ENCODE data around the gene AMPH.

Gene AMPH

DNA sequence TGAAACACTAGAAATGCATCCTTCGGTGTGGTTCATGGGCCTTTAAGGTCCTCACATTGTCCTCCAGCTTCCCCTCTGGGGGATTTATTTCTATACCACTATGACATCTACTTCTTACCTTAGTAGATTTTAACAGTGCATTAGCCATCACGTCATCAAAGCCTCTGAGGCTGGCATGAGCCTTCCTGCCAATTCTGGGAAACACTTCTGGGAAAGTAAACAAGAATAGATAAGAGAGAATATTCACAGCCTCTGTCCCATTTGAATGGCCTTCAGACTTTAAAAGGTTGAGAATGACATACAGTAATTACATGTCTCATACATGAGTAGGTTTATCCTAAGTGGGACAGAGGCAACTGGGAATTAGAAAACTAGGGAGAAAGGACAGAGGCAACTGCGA lies 89.7 kb downstream of the AMPH start:
- peak in 1 of 3 experiments; percentile 35 for DNase-seq

GRCh38 chr7:38539477-38540081 lies 91.6 kb downstream of the AMPH start:
- no peak for DNase-seq

DNA sequence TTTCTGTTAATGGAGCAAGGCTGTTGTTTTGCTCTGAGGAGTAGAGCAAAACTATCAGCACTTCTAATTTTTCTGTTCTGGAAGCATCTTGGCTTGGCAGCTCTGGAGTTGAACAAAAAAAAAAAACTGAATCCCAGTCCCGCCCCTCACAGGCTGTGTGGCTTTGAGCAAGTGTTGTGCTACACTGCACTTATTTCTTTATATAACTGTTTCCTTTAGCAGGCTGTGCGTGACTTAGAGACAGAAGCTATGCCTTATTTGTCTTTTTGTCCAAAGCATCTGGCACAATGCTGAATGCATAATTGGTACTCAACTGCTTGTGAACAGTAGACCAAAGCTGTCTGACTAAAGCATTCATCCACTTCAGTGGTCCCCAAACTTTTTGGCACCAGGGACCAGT lies 96.1 kb downstream of the AMPH start:
- no peak for DNase-seq

- DNase-seq: no peak
Observed at GRCh38 chr7:38525857-38526256, 105.3 kb downstream of the AMPH start.

- no peak for DNase-seq
Observed at GRCh38 chr7:38524786-38525185, 106.4 kb downstream of the AMPH start.

DNA sequence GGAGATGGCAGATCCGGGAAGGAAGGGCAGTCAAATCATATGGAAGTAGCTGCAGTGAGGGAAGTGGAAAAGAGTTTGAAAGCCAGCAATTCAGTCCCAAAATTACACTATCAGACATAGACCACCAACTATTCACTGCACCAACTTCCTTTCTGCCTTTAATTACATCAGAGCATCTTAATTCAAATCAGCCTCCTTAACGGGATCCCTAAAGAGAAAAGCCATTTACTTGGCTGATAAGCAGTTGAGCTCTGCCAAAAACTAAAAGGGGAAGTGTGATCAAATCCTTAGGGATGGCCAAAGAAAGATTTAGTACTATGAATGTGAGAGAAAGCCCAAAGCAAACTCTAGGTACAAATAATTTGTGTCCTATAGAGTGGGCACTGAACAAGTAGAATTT lies 110.4 kb downstream of the AMPH start:
- no peak for DNase-seq

- no peak for DNase-seq
Observed at GRCh38 chr7:38518541-38518940, 112.6 kb downstream of the AMPH start.

DNA sequence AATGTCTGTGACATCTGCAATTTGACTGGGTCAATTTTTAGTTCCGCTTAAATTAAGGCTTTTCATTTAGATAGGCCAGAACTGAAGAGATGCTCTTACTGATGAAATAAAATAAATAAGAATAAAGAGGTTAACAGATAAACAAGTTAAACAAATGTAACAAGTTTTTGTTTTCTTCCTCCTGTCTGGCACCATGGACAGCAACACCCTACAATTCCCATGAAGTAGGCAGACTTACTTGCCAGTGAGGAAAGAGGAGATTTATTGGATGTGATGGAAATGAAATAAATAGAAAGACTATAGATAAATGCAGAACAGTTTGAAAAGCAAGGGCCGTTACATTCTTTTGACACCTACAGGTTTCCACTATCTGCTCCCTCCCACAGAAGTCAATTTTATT lies 118.5 kb downstream of the AMPH start:
- no peak for DNase-seq

DNA sequence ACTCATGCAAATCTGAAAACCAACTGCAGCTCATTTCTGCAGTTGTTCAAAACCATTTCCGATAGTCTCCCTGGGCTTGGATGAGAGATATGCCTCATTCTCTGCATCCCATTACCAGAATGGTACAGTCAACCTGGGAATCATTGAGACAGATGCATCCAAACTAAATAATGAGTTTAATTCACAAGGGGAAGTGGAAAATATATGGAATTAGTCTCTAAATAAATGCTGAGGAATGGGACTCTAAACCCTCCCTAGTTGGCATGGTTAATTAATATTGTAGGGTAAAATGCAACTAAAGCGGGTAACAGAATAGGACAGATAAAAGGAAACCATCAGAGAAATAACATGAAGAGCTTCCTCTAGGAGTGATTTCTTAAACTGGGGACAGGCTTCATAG lies 118.9 kb downstream of the AMPH start:
- DNase-seq: no peak

- no peak for DNase-seq
Observed at GRCh38 chr7:38507384-38507783, 123.8 kb downstream of the AMPH start.

DNA sequence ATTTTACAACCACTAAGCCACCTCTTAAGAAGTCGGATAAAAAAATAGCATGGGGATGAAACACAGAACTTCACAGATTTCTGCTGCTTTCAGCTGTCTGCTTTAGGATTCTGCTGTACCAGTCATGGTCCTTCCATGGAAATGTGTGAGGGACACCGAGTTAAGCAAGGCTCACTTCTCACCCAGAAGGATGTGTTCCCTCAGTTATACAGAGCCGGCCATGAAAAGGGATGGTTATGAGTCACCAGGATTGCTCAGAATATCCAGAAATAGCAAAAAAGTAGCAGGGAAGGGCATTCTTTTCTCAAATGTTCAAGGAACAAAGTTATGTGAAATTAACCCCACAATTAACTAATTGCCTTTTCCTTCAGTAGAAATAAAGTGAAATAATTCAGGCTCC lies 124.4 kb downstream of the AMPH start:
- no peak for DNase-seq

- DNase-seq: no peak
Observed at GRCh38 chr7:38506004-38506403, 125.2 kb downstream of the AMPH start.

- DNase-seq: no peak
Observed at GRCh38 chr7:38504684-38505083, 126.5 kb downstream of the AMPH start.

DNA sequence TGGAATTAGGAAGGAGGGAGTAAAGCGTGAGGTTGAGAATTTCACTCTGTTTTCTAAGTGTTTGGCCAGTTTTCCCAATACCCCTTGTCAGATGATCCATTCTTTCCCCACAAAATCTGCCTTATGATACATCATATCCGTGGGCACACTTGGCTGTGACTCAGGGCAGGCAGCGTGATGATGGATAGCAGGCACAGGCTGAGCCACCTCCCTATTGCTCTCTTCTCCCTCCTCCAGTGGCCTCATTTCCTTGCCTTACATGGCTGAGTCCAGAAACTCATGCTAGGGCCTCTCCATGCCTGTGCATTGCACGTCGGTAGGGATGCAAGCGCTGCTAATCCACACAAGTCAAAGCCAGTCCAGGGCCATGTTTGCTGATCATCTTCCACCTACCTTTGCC lies 128.3 kb downstream of the AMPH start:
- DNase-seq: no peak

GRCh38 chr7:38502289-38502688 lies 128.9 kb downstream of the AMPH start:
- DNase-seq: no peak

DNA sequence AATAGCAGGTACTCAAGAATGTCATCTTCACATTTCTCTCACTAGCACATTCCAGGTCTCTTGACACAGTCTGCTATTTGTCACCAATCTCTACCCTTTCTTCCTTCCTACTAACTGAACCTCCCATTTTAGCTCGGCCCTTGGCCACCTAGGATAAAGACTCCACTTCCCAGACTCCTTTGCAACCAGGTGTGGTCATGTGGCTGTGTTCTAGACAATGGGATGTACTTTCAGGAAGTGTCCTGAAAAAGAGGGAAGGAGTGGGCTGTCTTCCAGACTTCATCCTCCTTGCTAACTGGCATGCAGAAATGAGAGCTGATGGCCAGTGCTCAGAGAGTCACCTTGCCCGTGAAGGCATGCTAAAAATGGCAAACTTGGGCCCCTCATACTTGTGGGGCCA lies 139.2 kb downstream of the AMPH start:
- DNase-seq: no peak

DNA sequence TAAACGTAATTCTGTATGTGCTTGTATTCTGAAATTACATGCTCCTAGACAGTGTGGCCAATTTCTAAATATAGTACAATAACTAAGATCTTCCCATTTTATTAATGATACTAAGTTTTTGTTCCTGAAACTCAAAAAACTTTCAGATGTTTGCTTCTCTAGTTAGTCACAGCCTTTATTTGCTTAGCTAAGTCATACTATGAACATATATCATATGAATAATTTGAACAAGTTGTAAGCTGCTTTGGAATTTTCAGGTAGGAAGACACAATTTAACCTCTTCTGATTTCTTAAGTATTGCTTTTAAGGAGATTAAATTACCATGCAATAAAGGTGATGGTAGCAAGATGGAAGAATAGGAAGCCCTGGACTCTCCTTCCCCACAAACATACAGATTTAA lies 148.7 kb downstream of the AMPH start:
- DNase-seq: no peak

DNA sequence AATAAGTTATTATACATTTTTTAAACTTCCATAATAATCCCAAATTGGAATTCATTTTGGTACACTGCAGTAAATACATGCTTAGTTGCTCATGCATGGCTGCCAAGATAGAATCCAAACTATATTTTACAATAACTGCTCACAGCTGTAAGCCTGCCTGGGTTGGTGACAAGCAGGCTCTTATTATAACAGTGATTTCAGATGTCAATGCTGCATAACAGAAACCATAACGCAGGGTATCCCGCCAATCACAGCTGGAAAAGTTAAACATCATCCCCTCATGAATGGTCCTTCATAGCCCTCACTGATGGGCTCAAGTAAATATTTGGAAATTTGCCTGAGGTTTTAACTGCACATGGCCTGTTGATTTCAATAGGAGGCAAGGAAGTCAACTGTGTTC lies 149.8 kb downstream of the AMPH start:
- DNase-seq: peak; percentile 31 to 89 (median 47)

GRCh38 chr7:38478404-38478803 lies 152.8 kb downstream of the AMPH start:
- no peak for DNase-seq

GRCh38 chr7:38477333-38477732 lies 153.8 kb downstream of the AMPH start:
- DNase-seq: no peak

GRCh38 chr7:38476764-38477163 lies 154.4 kb downstream of the AMPH start:
- DNase-seq: no peak

DNA sequence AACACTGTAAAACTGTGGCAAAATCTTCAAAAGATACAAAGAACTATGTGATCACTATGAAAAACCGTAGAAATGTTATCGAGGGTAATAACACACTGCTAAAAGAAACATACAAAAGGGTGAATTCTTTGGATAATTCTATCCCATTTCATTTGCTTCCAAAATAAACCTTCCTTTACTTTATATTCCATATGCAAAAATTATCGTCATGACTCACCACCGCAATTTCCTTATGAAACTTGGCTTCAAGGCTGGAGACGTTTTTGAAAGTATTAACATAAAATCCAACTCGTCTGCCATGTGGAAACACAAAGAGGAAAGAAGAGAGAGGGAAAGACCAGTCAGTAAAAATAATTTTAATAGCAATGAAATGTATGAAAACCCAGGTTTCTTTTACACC lies 165.2 kb downstream of the AMPH start:
- DNase-seq: no peak

GRCh38 chr7:38463277-38464225 lies 167.6 kb downstream of the AMPH start:
- DNase-seq: no peak

DNA sequence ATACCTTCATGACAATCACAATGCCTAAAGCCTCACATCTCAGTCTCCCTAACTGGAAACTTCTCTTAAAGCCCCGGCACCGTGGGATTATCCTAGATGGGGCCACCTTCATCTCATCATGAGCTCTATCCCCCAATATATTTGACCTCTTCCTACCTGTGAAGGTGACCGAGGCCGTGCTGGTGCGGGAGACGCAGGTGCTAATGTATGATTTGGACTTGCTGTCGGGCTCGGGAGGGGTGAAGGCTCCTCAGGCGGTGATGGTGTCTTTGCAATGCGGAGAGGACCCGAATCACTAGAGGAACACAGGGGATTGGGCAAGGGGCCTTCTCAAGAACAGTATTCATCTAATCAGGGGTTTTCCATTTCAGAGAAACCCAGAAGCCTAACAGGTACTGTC lies 168.4 kb downstream of the AMPH start:
- no peak for DNase-seq

GRCh38 chr7:38461887-38462286 lies 169.3 kb downstream of the AMPH start:
- no peak for DNase-seq

All from NCI-H1417 (cell line).